ENCODE measurements around the gene WDR6. TPM values are rescaled to one million over a fixed set of nuclear protein-coding genes. Genes with fewer than 3 reads are reported as not detected.

WDR6 gene
- total and polyA plus RNA-seq, 4 donors, result 80.3 to 138 (median 109) TPM

GRCh38 chr3:48970586-48970985 lies 36.6 kb upstream of the WDR6 start:
- no peaks in the 10 kb centered on the region for H3K27me3 ChIP-seq (ENCODE audit: control insufficient read depth in 3 of 3, insufficient read depth in 3 of 3, low read length in 2 of 3)
- H3K9ac ChIP-seq (ENCODE audit: insufficient read depth in 1 of 2, low read length in 2 of 2), result no peak overlapping the region
- H3K36me3 ChIP-seq (ENCODE audit: control insufficient read depth in 4 of 4, insufficient read depth in 4 of 4, low read length in 4 of 4), result peaks cover 21 to 52% (median 49%) of the 10 kb centered on the region in 4 donors
- H3K4me1 ChIP-seq (ENCODE audit: control insufficient read depth in 5 of 5, insufficient read depth in 5 of 5, low read length in 5 of 5), result no peaks in the 10 kb centered on the region
- 96 to 99% methylated on average over 6 of the region's 6 CpGs for WGBS, 2 donors
- no peak overlapping the region for H3K4me3 ChIP-seq
- no peak overlapping the region for H3K27ac ChIP-seq (ENCODE audit: low read depth in 1 of 2, low read length in 1 of 2)
- TF ChIP-seq, protein P1, sequence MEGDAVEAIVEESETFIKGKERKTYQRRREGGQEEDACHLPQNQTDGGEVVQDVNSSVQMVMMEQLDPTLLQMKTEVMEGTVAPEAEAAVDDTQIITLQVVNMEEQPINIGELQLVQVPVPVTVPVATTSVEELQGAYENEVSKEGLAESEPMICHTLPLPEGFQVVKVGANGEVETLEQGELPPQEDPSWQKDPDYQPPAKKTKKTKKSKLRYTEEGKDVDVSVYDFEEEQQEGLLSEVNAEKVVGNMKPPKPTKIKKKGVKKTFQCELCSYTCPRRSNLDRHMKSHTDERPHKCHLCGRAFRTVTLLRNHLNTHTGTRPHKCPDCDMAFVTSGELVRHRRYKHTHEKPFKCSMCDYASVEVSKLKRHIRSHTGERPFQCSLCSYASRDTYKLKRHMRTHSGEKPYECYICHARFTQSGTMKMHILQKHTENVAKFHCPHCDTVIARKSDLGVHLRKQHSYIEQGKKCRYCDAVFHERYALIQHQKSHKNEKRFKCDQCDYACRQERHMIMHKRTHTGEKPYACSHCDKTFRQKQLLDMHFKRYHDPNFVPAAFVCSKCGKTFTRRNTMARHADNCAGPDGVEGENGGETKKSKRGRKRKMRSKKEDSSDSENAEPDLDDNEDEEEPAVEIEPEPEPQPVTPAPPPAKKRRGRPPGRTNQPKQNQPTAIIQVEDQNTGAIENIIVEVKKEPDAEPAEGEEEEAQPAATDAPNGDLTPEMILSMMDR (IDR thresholded peaks at IDR 0.05; ENCODE audit: control extremely low read depth, extremely low read depth), result no peak
- DNase-seq (no peak), ATAC-seq (ENCODE audit: insufficient read depth, low FRiP score) (no peak)
- H3K9me3 ChIP-seq (ENCODE audit: control insufficient read depth in 4 of 4, insufficient read depth in 3 of 4, low read length in 3 of 4), result no peaks in the 10 kb centered on the region

GRCh38 chr3:48974076-48974864 lies 32.9 kb upstream of the WDR6 start:
- Histone ChIP-seq H3K36me3 (ENCODE audit: control insufficient read depth in 4 of 4, insufficient read depth in 4 of 4, low read length in 4 of 4) (peaks cover 28 to 59% (median 46%) of the 10 kb centered on the region in 4 donors), H3K4me1 (ENCODE audit: control insufficient read depth in 5 of 5, insufficient read depth in 5 of 5, low read length in 5 of 5) (no peaks in the 10 kb centered on the region), H3K9ac (ENCODE audit: insufficient read depth in 1 of 2, low read length in 2 of 2) (no peak overlapping the region), H3K4me3 (no peak overlapping the region), H3K9me3 (ENCODE audit: control insufficient read depth in 4 of 4, insufficient read depth in 3 of 4, low read length in 3 of 4) (no peaks in the 10 kb centered on the region), H3K27me3 (ENCODE audit: control insufficient read depth in 3 of 3, insufficient read depth in 3 of 3, low read length in 2 of 3) (no peaks in the 10 kb centered on the region), H3K27ac (ENCODE audit: low read depth in 1 of 2, low read length in 1 of 2) (no peak overlapping the region)
- WGBS, 2 donors, result 89% methylated on average over 10 of the region's 10 CpGs
- DNase-seq, result no peak
- no peak for ATAC-seq (ENCODE audit: insufficient read depth, low FRiP score)
- TF ChIP-seq, protein P1 (IDR thresholded peaks at IDR 0.05; ENCODE audit: control extremely low read depth, extremely low read depth), result no peak

DNA sequence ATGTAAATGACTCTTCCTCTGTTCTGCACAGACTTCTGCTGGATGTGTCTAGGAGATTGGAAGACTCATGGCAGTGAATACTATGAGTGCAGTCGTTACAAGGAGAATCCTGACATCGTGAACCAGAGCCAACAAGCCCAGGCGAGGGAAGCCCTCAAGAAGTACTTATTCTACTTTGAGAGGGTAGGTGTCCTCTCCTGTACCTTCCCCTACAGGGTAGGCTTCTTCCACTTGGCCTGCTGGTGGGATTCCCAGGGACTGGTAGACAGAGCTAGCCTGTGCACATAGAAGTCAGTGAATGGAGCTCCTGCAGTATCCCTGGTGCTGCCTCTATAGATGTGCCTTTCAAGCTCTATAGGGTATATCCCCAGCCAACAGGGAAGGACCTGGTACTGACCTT lies 27.7 kb upstream of the WDR6 start:
- no peak overlapping the region for H3K27ac ChIP-seq (ENCODE audit: low read depth in 1 of 2, low read length in 1 of 2)
- no peak overlapping the region for H3K4me3 ChIP-seq
- 90 to 96% methylated on average over 3 of the region's 3 CpGs for WGBS, 2 donors
- H3K27me3 ChIP-seq (ENCODE audit: control insufficient read depth in 3 of 3, insufficient read depth in 3 of 3, low read length in 2 of 3), result no peaks in the 10 kb centered on the region
- TF ChIP-seq, protein P1 (IDR thresholded peaks at IDR 0.05; ENCODE audit: control extremely low read depth, extremely low read depth), result no peak
- H3K9me3 ChIP-seq (ENCODE audit: control insufficient read depth in 4 of 4, insufficient read depth in 3 of 4, low read length in 3 of 4), result peaks cover 0 to 5% (median 0%) of the 10 kb centered on the region in 4 donors
- no peak overlapping the region for H3K9ac ChIP-seq (ENCODE audit: insufficient read depth in 1 of 2, low read length in 2 of 2)
- peaks cover 29 to 59% (median 43%) of the 10 kb centered on the region in 4 donors for H3K36me3 ChIP-seq (ENCODE audit: control insufficient read depth in 4 of 4, insufficient read depth in 4 of 4, low read length in 4 of 4)
- peaks cover 0 to 3% (median 0%) of the 10 kb centered on the region in 5 donors for H3K4me1 ChIP-seq (ENCODE audit: control insufficient read depth in 5 of 5, insufficient read depth in 5 of 5, low read length in 5 of 5)
- no peak for DNase-seq
- ATAC-seq (ENCODE audit: insufficient read depth, low FRiP score), result no peak

All from lung (tissue), 12 donors.